ENCODE results near the gene RNF38. TPM values are rescaled to one million over a fixed set of nuclear protein-coding genes. Genes with fewer than 3 reads are reported as not detected.

The RNF38 gene
- total and polyA plus RNA-seq, 7 donors, result 9.2 to 56.3 (median 38.5) TPM

DNA sequence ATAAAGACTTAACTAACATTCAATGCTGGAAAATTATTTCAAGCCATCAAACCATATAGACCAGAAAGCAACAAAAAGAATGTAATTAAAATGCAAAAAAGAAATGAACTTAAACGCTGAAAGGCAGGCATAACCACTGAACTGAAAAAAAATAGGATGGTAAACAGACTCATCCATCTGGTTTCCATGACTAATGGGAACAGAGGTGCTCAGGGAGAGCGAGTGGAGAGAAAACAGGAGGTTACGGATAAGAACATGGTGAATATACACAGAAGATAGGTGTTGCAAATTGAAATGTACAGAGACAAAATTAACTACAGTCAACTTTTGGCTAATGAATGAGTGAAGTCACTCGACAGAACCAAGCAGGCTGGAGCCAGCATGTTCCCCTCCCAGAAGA is 43.5 kb upstream of the RNF38 start:
- no peak for TF ChIP-seq POLR2AphosphoS5 (IDR thresholded peaks at IDR 0.05)
- TF ChIP-seq, protein P1, sequence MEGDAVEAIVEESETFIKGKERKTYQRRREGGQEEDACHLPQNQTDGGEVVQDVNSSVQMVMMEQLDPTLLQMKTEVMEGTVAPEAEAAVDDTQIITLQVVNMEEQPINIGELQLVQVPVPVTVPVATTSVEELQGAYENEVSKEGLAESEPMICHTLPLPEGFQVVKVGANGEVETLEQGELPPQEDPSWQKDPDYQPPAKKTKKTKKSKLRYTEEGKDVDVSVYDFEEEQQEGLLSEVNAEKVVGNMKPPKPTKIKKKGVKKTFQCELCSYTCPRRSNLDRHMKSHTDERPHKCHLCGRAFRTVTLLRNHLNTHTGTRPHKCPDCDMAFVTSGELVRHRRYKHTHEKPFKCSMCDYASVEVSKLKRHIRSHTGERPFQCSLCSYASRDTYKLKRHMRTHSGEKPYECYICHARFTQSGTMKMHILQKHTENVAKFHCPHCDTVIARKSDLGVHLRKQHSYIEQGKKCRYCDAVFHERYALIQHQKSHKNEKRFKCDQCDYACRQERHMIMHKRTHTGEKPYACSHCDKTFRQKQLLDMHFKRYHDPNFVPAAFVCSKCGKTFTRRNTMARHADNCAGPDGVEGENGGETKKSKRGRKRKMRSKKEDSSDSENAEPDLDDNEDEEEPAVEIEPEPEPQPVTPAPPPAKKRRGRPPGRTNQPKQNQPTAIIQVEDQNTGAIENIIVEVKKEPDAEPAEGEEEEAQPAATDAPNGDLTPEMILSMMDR (IDR thresholded peaks at IDR 0.05), result no peak
- no peak for TF ChIP-seq POLR2A (IDR thresholded peaks at IDR 0.05)
- TF ChIP-seq EP300 (IDR thresholded peaks at IDR 0.05), result no peak
- intact Hi-C loops (cut with DNase I), result no loop called here
- H3K36me3 ChIP-seq, result no peaks in the 10 kb centered on the region
- H3K9me3 ChIP-seq, result no peaks in the 10 kb centered on the region
- WGBS, 2 donors, result 80% methylated on average over 4 of the region's 4 CpGs
- H3K27me3 ChIP-seq, result no peaks in the 10 kb centered on the region
- H3K27ac ChIP-seq, result no peak overlapping the region
- no peak for DNase-seq
- peaks cover 0 to 20% (median 6%) of the 10 kb centered on the region in 4 donors for H3K4me1 ChIP-seq
- H3K4me3 ChIP-seq, result no peak overlapping the region

DNA sequence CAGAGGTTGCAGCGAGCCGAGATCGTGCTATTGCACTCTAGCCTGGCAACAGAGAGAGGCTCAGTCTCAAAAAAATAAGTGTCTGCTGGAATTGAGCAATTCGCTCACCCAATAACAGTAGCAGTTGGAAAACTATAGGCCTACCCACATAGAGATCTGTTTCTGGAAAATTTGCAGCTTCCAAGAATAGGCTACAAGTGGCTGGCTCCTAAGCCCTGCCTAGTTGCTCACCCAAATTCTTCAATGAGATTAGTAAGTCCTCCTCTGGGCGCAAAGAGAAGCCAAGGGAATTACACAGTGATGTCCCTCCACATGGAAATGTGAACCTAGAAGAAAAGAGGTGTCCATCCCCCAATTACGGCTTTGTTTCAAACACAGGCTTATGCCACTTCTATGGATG is 42.6 kb upstream of the RNF38 start:
- no peak for TF ChIP-seq EP300 (IDR thresholded peaks at IDR 0.05)
- TF ChIP-seq POLR2A (IDR thresholded peaks at IDR 0.05), result no peak
- TF ChIP-seq, protein P1 (IDR thresholded peaks at IDR 0.05), result no peak
- TF ChIP-seq POLR2AphosphoS5 (IDR thresholded peaks at IDR 0.05), result no peak
- no peaks in the 10 kb centered on the region for H3K27me3 ChIP-seq
- no peak overlapping the region for H3K4me3 ChIP-seq
- H3K36me3 ChIP-seq, result no peaks in the 10 kb centered on the region
- no peaks in the 10 kb centered on the region for H3K9me3 ChIP-seq
- no peak for DNase-seq
- H3K4me1 ChIP-seq, result peaks cover 0 to 11% (median 2%) of the 10 kb centered on the region in 4 donors
- intact Hi-C loops (cut with DNase I), result no loop called here
- WGBS, 2 donors, result 97 to 98% methylated on average over 6 of the region's 6 CpGs
- H3K27ac ChIP-seq, result no peak overlapping the region

DNA sequence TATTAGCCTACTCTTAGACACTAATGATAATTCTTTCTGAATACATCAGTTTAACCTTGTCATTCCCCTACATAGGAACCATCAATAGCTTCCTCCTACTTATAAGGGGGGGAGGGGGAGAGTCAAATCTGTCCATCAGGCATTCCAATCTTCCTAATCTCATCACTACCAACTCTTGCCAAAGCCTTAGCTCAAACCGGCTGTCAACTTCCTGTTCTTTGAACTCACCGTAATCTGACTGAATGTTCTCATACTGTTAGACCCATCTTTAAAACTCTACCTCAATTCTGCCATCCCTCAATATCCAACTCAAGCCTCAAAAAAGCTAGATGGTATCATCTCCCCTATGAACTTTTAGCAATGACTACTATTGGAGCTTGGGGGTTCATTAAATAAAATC is 41.9 kb upstream of the RNF38 start:
- Histone ChIP-seq H3K4me3 (no peak overlapping the region), H3K27ac (no peak overlapping the region), H3K27me3 (no peaks in the 10 kb centered on the region), H3K9me3 (no peaks in the 10 kb centered on the region), H3K36me3 (no peaks in the 10 kb centered on the region), H3K4me1 (peaks cover 0 to 11% (median under 1%) of the 10 kb centered on the region in 4 donors)
- WGBS, 2 donors, result 50 to 72% methylated on average over 2 of the region's 2 CpGs
- intact Hi-C loops (cut with DNase I), result no loop called here
- TF ChIP-seq EP300 (IDR thresholded peaks at IDR 0.05) (no peak), POLR2AphosphoS5 (IDR thresholded peaks at IDR 0.05) (no peak), POLR2A (IDR thresholded peaks at IDR 0.05) (no peak)
- TF ChIP-seq, protein P1 (IDR thresholded peaks at IDR 0.05), result no peak
- no peak for DNase-seq

DNA sequence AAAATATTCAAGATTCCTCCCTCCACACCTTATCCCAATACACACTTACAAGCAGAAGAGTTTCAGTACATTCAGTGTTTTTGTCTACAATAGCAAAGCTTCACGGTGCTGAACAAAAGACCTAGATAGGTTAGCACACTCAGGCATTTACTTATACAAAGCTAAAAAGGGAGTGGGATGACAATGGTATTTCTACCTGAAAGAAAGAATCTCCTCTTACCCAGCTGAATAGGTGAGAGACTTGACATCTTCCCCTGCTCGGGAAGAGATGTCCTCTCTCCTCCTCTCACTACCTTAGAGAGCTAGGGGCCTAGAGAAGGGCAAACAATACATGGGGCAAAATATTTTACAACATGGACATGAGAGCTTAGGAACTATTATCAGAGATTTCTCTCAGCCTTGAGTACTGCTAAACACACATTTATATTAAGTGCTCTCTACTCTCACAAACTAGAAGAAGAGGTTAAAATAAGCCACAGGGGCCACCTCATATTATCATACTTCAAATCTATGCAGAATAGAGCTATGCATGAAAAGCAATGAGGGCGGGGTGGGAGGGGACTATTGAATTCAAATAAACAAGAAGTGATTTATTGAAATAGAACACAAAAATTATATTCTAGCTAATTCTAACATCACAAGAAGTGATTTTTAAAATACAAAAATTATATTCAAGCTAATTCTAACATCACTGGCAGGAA is 38.6 kb upstream of the RNF38 start:
- H3K4me3 ChIP-seq, result no peak overlapping the region
- WGBS, 2 donors, result 90 to 93% methylated on average over 3 of the region's 3 CpGs
- TF ChIP-seq POLR2AphosphoS5 (IDR thresholded peaks at IDR 0.05), result no peak
- TF ChIP-seq, protein P1 (IDR thresholded peaks at IDR 0.05), result no peak
- TF ChIP-seq EP300 (IDR thresholded peaks at IDR 0.05), result no peak
- no peak for TF ChIP-seq POLR2A (IDR thresholded peaks at IDR 0.05)
- H3K36me3 ChIP-seq, result no peaks in the 10 kb centered on the region
- no peak overlapping the region for H3K27ac ChIP-seq
- no peak for DNase-seq
- intact Hi-C loops (cut with DNase I), result no loop called here
- no peaks in the 10 kb centered on the region for H3K9me3 ChIP-seq
- no peaks in the 10 kb centered on the region for H3K27me3 ChIP-seq
- peaks cover 0 to 9% (median 2%) of the 10 kb centered on the region in 4 donors for H3K4me1 ChIP-seq

DNA sequence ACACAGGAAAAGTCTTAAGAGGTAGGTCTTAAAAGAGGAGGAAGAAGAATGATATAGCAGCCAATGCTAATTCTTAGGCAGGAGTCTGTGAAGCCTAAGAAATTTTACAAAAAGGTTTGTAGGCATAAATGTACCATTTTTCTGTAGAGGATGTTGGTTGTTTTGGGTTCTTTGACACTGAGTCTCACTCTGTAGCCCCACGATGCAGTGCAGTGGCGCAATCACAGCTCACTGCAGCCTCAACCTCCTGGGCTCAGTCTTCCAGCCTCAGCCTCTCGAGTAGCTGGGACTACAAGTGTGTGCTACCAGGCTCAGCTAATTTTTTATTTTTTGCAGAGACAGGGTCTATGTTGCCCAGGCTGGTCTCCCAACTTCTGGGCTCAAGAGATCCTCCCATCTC is 37.7 kb upstream of the RNF38 start:
- Histone ChIP-seq H3K27me3 (no peaks in the 10 kb centered on the region), H3K27ac (no peak overlapping the region), H3K9me3 (no peaks in the 10 kb centered on the region), H3K4me3 (no peak overlapping the region), H3K36me3 (no peaks in the 10 kb centered on the region), H3K4me1 (peaks cover 0 to 8% (median 2%) of the 10 kb centered on the region in 4 donors)
- DNase-seq, result no peak
- intact Hi-C loops (cut with DNase I), result no loop called here
- TF ChIP-seq POLR2A (IDR thresholded peaks at IDR 0.05) (no peak), POLR2AphosphoS5 (IDR thresholded peaks at IDR 0.05) (no peak), EP300 (IDR thresholded peaks at IDR 0.05) (no peak)
- TF ChIP-seq, protein P1 (IDR thresholded peaks at IDR 0.05), result no peak
- 88 to 94% methylated on average over 3 of the region's 3 CpGs for WGBS, 2 donors
